Stimulated activated CD8-positive, alpha-beta memory T cell treated with anti-CD3 and anti-CD28 coated beads, Interleukin-4, amount 100 ng/mL, for 4 hours (primary cell): ENCODE measurements around the gene TMEM115.
A peak's percentile ranks its signal among the peaks of the same experiment; 100 is the strongest.

Experiments used
- DNase-seq, 2 donors: peaks; one replicate each; pipeline ENCODE4 v3.0.0-alpha.2; 2020; ENCODE audit warnings: low read depth in 2 of 2, low spot score in 1 of 2

TMEM115 gene, protein sequence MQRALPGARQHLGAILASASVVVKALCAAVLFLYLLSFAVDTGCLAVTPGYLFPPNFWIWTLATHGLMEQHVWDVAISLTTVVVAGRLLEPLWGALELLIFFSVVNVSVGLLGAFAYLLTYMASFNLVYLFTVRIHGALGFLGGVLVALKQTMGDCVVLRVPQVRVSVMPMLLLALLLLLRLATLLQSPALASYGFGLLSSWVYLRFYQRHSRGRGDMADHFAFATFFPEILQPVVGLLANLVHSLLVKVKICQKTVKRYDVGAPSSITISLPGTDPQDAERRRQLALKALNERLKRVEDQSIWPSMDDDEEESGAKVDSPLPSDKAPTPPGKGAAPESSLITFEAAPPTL

GRCh38 chr3:50358911-50359759 lies at the start of gene TMEM115:
Gene TMEM115, minus strand, starts transcription at chr3:50359521. Its CDS starts 458 bp downstream, at chr3:50359063.
- peak; percentile 89 to 92 for DNase-seq

GRCh38 chr3:50408443-50408944 lies 49.2 kb upstream of the TMEM115 start:
- no peak for DNase-seq

GRCh38 chr3:50406487-50406886 lies 47.2 kb upstream of the TMEM115 start:
- DNase-seq: no peak

GRCh38 chr3:50405249-50405648 lies 45.9 kb upstream of the TMEM115 start:
- DNase-seq: no peak

DNA sequence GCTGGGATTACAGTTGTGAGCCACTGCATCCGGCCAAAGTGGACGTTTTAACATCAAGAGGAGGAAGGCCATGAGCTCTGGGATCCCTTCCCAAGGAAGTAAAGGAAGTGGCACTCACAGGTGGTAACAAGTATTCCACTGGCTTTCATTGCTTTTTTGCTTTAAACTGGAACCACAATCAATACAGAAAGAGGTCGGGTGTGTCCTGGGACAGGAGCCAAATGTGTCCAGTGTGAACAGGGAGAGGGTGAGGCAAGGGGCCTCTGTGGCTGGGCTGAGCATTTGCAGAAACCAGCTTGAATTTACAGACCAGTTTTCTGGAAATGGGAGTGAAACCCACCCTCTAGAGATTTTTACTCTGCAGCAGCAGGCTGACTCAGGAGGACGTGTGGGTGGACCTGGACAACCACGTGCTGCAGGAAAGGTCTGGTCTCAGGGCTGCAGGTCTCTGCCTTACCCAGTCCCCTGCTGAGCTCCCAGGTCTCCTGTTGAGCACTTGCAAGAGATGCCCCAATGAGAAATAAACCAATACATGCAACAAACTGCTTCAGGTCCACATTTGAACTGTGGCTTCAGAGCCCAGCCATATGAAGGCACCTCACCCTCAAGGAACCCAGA lies 42.8 kb upstream of the TMEM115 start:
- no peak for DNase-seq

DNA sequence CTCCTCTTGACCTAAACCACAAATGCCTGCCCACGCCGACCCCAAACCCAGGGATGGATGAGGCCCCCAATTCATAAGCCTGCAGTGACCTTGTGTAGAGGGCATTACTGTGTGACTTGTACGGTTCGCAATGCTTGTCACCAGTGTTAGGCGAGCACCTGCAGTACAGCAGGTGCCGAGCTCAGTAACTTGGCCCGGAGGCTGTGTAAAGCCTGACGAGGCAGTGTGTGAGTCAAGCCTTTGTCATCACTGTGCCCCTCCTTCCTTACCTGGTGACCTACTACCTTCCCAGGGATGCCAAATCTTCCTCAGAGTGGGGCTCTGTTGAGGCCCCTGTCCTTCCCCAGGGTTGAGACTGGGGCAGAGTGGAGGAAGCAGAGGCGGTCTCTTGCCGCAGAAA lies 37.2 kb upstream of the TMEM115 start:
- no peak for DNase-seq

- DNase-seq: no peak
These were observed 35.9 kb upstream of the TMEM115 start for GRCh38 chr3:50395070-50395860.

DNA sequence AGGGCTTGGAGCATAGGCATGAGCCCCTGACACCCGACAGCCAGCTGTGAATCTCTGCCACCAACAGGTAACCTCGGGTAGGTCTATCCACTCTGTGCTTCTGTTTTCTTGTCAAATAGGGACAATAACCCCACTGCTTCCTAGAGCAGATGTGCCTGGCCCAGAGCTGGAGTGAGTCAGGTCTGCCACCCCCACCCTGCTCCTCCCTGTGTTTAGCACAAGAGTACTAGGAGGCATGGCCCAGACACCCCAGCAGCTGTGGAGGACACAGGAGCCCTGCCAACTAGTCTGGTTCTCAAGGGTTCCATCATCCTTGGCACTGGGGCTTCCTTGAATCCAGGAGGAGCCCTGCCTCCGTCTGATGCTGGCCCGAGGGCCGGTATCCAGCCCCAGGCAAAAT lies 33.7 kb upstream of the TMEM115 start:
- no peak for DNase-seq

GRCh38 chr3:50392101-50392715 lies 32.9 kb upstream of the TMEM115 start:
- no peak for DNase-seq

DNA sequence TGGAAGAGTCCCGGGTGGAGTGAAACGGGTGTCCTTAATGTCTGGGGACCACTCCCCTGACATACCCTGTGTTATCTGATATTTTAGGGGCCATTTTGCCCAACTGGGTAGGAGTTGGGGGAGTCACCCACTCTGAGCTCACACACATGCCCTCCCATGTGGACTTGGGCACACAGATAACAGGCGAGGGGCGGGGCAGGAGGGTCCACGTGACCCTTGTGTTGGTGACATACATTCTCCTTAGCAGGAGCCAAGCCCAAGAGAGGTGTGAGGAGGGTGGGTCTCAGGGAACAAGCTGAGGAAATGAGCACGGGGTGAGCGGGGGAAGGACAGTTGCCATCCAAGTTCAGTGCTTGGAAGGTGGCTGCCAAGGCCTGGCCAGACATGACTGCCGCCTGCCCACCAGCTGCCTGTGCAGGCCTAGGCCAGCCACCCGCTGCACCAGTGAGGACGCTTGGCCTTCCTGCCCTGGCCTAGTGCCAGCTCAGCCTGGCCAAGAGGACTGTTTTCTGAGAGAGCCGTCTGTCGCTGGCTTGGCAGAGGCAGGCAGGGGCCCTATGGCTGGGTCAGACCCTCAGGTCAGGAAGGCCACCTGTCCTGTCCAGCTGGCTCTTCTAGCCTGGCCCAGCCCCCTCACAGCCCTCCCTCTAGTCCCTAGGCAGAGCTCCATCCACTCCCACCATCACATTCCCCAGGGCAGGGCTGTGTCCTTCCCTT lies 31.3 kb upstream of the TMEM115 start:
- no peak for DNase-seq

GRCh38 chr3:50389414-50389767 lies 30.1 kb upstream of the TMEM115 start:
- no peak for DNase-seq

- no peak for DNase-seq
These were observed 29.5 kb upstream of the TMEM115 start for GRCh38 chr3:50388720-50389413.

DNA sequence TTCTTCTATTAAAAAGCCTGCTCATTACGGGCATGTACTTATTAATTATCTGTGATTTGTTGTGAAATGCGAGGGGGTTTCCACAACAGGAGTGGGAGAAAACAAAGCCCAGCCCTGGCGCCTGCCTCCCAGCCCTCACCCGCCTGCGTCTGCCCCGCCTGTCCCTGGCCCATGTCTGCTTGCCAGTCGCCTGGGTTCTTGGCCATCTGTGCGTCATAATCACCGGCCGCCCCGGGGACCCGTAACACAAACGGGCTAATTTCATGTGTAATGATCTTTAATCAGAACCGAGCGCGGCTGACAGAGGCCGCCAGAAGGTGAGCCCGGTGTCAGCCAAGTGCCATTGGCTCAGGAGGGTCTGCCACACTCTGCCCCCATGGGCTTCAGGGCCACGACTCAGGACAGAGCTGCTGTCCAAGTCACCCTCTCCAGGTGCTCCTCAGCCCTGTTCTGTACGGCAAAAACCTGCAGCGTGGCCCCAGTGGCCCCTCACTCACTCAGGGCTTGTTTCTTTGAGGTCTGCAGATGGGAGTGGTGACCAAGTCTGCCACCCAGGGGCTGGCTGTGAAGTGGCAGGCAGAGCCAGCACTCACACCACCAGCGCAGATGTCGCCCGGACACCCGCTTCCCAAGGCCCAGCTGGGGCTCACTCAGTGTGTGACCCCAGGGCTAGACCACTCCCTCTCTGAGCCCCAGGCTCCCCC lies 28.8 kb upstream of the TMEM115 start:
- no peak for DNase-seq

- no peak for DNase-seq
These were observed 26.4 kb upstream of the TMEM115 start for GRCh38 chr3:50385754-50386153.

GRCh38 chr3:50383750-50384149 lies 24.4 kb upstream of the TMEM115 start:
- DNase-seq: no peak

- DNase-seq: no peak
These were observed 23.4 kb upstream of the TMEM115 start for GRCh38 chr3:50382722-50383121.

DNA sequence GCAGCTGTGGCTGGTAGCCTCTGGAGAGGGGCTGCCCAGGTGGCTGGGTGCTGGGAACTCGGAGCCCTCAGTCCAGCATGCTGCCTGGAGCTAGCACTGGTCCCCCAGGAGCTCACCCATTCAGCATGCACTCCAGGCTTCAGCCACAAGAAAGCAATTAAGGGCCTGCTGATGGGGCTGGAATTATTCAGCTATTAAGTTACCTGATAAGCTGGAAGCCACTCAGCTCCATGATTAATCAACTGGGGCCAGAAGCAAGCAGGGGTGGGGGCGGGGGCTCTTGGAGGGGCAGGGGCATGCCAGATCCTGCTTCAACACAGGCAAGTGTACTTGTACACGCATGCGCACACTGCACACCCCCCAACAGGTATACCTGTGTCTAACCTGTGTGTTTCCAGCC lies 22.1 kb upstream of the TMEM115 start:
- no peak for DNase-seq

DNA sequence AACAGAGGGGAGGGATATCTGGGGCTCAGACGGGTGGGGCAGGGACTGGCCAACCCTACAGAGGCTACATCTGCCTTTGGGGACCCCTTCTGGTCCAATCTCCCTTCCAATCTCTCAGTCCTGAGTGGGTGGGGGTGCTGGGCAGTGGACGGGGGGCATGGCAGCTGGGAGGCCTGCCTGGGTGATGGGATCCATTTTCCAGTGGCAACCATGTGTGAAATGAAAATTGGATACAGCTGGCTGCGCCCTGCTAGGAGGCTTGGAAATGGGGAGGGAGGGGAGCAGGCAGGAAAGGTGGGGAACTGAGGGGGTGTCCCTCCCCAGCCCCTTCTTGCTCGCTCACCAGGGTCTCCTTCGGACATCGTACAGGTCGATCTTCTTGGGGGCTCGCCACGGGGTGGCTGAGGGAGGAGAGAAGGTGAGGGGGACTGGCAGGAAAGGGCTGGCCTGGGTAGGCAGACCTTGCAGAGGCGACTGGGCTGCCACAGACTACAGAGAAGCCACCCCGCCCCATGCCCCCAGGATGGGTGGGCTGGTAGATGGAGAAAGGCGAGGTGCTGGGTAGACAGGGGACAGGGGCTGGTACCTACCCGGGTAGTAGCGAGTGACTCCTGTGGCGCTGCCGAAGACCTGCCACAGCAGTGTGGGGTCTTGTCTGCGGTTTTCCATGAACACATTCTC lies 21.2 kb upstream of the TMEM115 start:
- DNase-seq: no peak
